ENCODE data around the gene CLSTN1.

DNA sequence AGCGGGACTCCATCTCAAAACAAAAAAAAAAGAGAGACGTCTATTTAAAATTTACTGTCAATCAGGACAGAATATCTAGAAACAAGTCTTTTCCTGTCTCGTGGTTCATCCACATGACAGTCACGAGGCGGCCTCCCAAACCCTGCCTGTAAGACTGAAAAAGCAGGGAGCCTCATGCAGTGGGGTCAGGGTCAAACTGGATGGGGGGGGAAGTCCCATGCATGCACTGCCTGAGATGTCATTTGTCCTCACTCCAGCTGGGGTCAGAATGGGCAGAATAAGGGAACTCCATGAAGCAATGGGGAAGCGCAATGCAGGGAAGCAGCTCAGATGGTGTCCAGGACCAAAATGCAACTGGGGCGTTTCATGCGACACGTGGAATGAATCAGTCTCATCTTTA is 86.7 kb downstream of the CLSTN1 start:
- TF ChIP-seq JUN (IDR thresholded peaks at IDR 0.05; ENCODE audit: low read depth, low read length) (no peak), TAF1 (IDR thresholded peaks at IDR 0.05; ENCODE audit: low read depth, low read length) (no peak), FOSL1 (IDR thresholded peaks at IDR 0.05; ENCODE audit: insufficient read depth, low read depth, low read length) (no peak), POLR2A (IDR thresholded peaks at IDR 0.05; ENCODE audit: control extremely low read depth in 1 of 2, low read depth in 2 of 2, low read length in 2 of 2) (no peak), ZNF274 (IDR thresholded peaks at IDR 0.05; ENCODE audit: borderline replicate concordance, extremely low read depth, low read length) (no peak), EP300 (IDR thresholded peaks at IDR 0.05; ENCODE audit: borderline replicate concordance in 1 of 2, low read depth in 2 of 2, low read length in 2 of 2) (no peak), RAD21 (IDR thresholded peaks at IDR 0.05 in 1 of 2, conservative IDR thresholded peaks at IDR 0.05 in 1 of 2; ENCODE audit: low read depth in 2 of 2, low read length in 2 of 2) (no peak), TCF12 (IDR thresholded peaks at IDR 0.05; ENCODE audit: low read depth, low read length) (no peak), EZH2 (IDR thresholded peaks at IDR 0.05; ENCODE audit: low read depth, low read length, severe bottlenecking) (no peak)
- TF ChIP-seq, protein P1, sequence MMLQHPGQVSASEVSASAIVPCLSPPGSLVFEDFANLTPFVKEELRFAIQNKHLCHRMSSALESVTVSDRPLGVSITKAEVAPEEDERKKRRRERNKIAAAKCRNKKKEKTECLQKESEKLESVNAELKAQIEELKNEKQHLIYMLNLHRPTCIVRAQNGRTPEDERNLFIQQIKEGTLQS (IDR thresholded peaks at IDR 0.05; ENCODE audit: insufficient read depth, low read depth, low read length) = no peak
- TF ChIP-seq, protein P2, sequence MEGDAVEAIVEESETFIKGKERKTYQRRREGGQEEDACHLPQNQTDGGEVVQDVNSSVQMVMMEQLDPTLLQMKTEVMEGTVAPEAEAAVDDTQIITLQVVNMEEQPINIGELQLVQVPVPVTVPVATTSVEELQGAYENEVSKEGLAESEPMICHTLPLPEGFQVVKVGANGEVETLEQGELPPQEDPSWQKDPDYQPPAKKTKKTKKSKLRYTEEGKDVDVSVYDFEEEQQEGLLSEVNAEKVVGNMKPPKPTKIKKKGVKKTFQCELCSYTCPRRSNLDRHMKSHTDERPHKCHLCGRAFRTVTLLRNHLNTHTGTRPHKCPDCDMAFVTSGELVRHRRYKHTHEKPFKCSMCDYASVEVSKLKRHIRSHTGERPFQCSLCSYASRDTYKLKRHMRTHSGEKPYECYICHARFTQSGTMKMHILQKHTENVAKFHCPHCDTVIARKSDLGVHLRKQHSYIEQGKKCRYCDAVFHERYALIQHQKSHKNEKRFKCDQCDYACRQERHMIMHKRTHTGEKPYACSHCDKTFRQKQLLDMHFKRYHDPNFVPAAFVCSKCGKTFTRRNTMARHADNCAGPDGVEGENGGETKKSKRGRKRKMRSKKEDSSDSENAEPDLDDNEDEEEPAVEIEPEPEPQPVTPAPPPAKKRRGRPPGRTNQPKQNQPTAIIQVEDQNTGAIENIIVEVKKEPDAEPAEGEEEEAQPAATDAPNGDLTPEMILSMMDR (IDR thresholded peaks at IDR 0.05; ENCODE audit: control extremely low read depth in 1 of 3, insufficient read depth in 1 of 3, low read depth in 1 of 3, low read length in 3 of 3) = no peak
- TF ChIP-seq, protein P3, sequence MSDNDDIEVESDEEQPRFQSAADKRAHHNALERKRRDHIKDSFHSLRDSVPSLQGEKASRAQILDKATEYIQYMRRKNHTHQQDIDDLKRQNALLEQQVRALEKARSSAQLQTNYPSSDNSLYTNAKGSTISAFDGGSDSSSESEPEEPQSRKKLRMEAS (IDR thresholded peaks at IDR 0.05) = no peak

Data from H1 (cell line).